DND-41 (cell line): ENCODE data around the gene PDXK.
A peak's percentile ranks its signal among the peaks of the same experiment; 100 is the strongest.

Source experiments
- ATAC-seq: fragments of 200-7000 bp; cut with Tn5 transposase; 3 replicates; pipeline ENCODE4 v1.9.1; 2021; ENCODE audit warnings: low read depth; ENCODE audit not compliant: insufficient read depth
- DNase-seq: peaks from one replicate; pipeline ENCODE4 v3.0.0-alpha.2; 2020
- H2AFZ ChIP-seq: 2 replicates; pipeline ENCODE4 v1.6.0; 2012; ENCODE audit warnings: low read depth, low read length
- H3K27ac ChIP-seq: 2 replicates; pipeline ENCODE4 v1.5.1; 2012; ENCODE audit warnings: low read length, inconsistent platforms
- H3K27me3 ChIP-seq: fragments of 200-600 bp; sonication (generic); 2 replicates; pipeline ENCODE4 v1.6.0; 2012; ENCODE audit warnings: low read length, mild to moderate bottlenecking, inconsistent platforms; ENCODE audit not compliant: insufficient read depth, poor library complexity
- H3K36me3 ChIP-seq: 2 replicates; pipeline ENCODE4 v1.5.1; 2012; ENCODE audit warnings: low read length, inconsistent platforms; ENCODE audit not compliant: insufficient read depth
- H3K4me1 ChIP-seq: 2 replicates; pipeline ENCODE4 v1.5.1; 2012; ENCODE audit warnings: mild to moderate bottlenecking, low read length; ENCODE audit not compliant: insufficient read depth
- H3K4me2 ChIP-seq: 2 replicates; pipeline ENCODE4 v1.6.0; 2012; ENCODE audit warnings: mild to moderate bottlenecking, moderate library complexity, low read length, inconsistent platforms; ENCODE audit not compliant: insufficient read depth
- H3K4me3 ChIP-seq, 2 experiments: fragments of 200-600 bp in 1 of 2; shearing (Covaris generic) in 1 of 2; 2 replicates each; pipeline ENCODE4 v1.5.1; 2012 to 2016; ENCODE audit warnings: inconsistent platforms in 2 of 2, low read length in 2 of 2, mild to moderate bottlenecking in 2 of 2, low read depth in 1 of 2, moderate library complexity in 1 of 2
- H3K79me2 ChIP-seq: 2 replicates; pipeline ENCODE4 v1.6.0; 2012; ENCODE audit warnings: low read length, inconsistent platforms; ENCODE audit not compliant: insufficient read depth
- H3K9ac ChIP-seq: 2 replicates; pipeline ENCODE4 v1.6.0; 2012; ENCODE audit warnings: low read depth, mild to moderate bottlenecking, inconsistent platforms, low read length, moderate library complexity
- H3K9me3 ChIP-seq: 2 replicates; pipeline ENCODE4 v1.5.1; 2012; ENCODE audit warnings: low read length, moderate library complexity, mild to moderate bottlenecking, inconsistent platforms; ENCODE audit not compliant: insufficient read depth, severe bottlenecking
- H4K20me1 ChIP-seq: 2 replicates; pipeline ENCODE4 v1.6.0; 2012; ENCODE audit warnings: low read length; ENCODE audit not compliant: insufficient read depth
- CTCF ChIP-seq: IDR thresholded peaks from 2 replicates; pipeline ENCODE4 v1.5.1; 2012; ENCODE audit warnings: borderline replicate concordance, low read length, moderate library complexity, mild to moderate bottlenecking; ENCODE audit not compliant: poor library complexity, severe bottlenecking; ENCODE audit errors: extremely low read depth
- EZH2 ChIP-seq: IDR thresholded peaks from 3 replicates; pipeline ENCODE4 v1.6.1; 2012; ENCODE audit warnings: borderline replicate concordance, low read depth, mild to moderate bottlenecking, moderate library complexity, low read length, inconsistent platforms; ENCODE audit not compliant: severe bottlenecking

Gene PDXK

GRCh38 chr21:43753439-43753799 is 34.5 kb downstream of the PDXK start:
- DNase-seq, result no peak
- no peaks in the 10 kb centered on the region for H3K27me3 ChIP-seq
- H3K4me3 ChIP-seq, result no peak overlapping the region
- H2AFZ ChIP-seq, result no peak overlapping the region
- no peak overlapping the region for H3K4me2 ChIP-seq
- H3K27ac ChIP-seq, result no peak overlapping the region
- H3K9ac ChIP-seq, result no peak overlapping the region
- TF ChIP-seq CTCF, result no peak
- TF ChIP-seq EZH2, result no peak
- H3K36me3 ChIP-seq, result peaks cover 46% of the 10 kb centered on the region
- no peak for ATAC-seq
- no peaks in the 10 kb centered on the region for H3K4me1 ChIP-seq
- no peaks in the 10 kb centered on the region; the same call in 1 of the 2 replicates for H4K20me1 ChIP-seq
- H3K9me3 ChIP-seq, result no peaks in the 10 kb centered on the region
- H3K79me2 ChIP-seq, result no peaks in the 10 kb centered on the region

GRCh38 chr21:43754948-43755781 is 36.2 kb downstream of the PDXK start:
- no peak overlapping the region for H3K27ac ChIP-seq
- H3K9me3 ChIP-seq, result no peaks in the 10 kb centered on the region
- peak; percentile 52; the same call in 1 of the 3 replicates for ATAC-seq
- TF ChIP-seq EZH2 (no peak), CTCF (no peak)
- H3K27me3 ChIP-seq, result no peaks in the 10 kb centered on the region
- H3K4me3 ChIP-seq, result no peak overlapping the region
- no peak overlapping the region for H3K9ac ChIP-seq
- no peaks in the 10 kb centered on the region; the same call in 1 of the 2 replicates for H4K20me1 ChIP-seq
- DNase-seq, result no peak
- no peaks in the 10 kb centered on the region for H3K79me2 ChIP-seq
- no peak overlapping the region for H2AFZ ChIP-seq
- peaks cover 46% of the 10 kb centered on the region for H3K36me3 ChIP-seq
- H3K4me2 ChIP-seq, result no peak overlapping the region
- no peaks in the 10 kb centered on the region for H3K4me1 ChIP-seq

GRCh38 chr21:43755820-43756594 is 37.1 kb downstream of the PDXK start:
- no peaks in the 10 kb centered on the region for H3K4me1 ChIP-seq
- H3K9ac ChIP-seq, result no peak overlapping the region
- no peak for ATAC-seq
- no peaks in the 10 kb centered on the region for H3K27me3 ChIP-seq
- H3K27ac ChIP-seq, result no peak overlapping the region
- no peaks in the 10 kb centered on the region for H3K9me3 ChIP-seq
- no peak overlapping the region for H2AFZ ChIP-seq
- H3K4me2 ChIP-seq, result no peak overlapping the region
- DNase-seq, result no peak
- no peaks in the 10 kb centered on the region for H3K79me2 ChIP-seq
- no peaks in the 10 kb centered on the region; the same call in 1 of the 2 replicates for H4K20me1 ChIP-seq
- H3K4me3 ChIP-seq, result no peak overlapping the region
- H3K36me3 ChIP-seq, result peaks cover 39% of the 10 kb centered on the region
- no peak for TF ChIP-seq EZH2
- no peak for TF ChIP-seq CTCF
